Ishikawa (cell line): Measurements from ENCODE around the gene R3HDM2.

Source experiments
- CEBPB ChIP-seq: IDR thresholded peaks from 2 replicates; pipeline ENCODE4 v1.6.1; 2012
- CREB1 ChIP-seq: IDR thresholded peaks from 2 replicates; pipeline ENCODE4 v1.6.1; 2012; ENCODE audit warnings: low read depth
- EGR1 ChIP-seq: IDR thresholded peaks from 2 replicates; pipeline ENCODE4 v1.6.1; 2012
- EP300 ChIP-seq: IDR thresholded peaks from 2 replicates; pipeline ENCODE4 v1.6.1; 2012; ENCODE audit warnings: borderline replicate concordance
- FOXM1 ChIP-seq: IDR thresholded peaks from 2 replicates; pipeline ENCODE4 v1.6.1; 2012; ENCODE audit warnings: low read depth, borderline replicate concordance
- MAX ChIP-seq: IDR thresholded peaks from 2 replicates; pipeline ENCODE4 v1.6.1; 2012
- NFIC ChIP-seq: IDR thresholded peaks from 2 replicates; pipeline ENCODE4 v1.6.1; 2012
- RAD21 ChIP-seq: IDR thresholded peaks from 2 replicates; pipeline ENCODE4 v1.6.1; 2012; ENCODE audit warnings: low read depth
- REST ChIP-seq: IDR thresholded peaks from 2 replicates; pipeline ENCODE4 v1.6.1; 2012; ENCODE audit warnings: low read depth, mild to moderate bottlenecking
- TAF1 ChIP-seq: IDR thresholded peaks from 2 replicates; pipeline ENCODE4 v1.6.1; 2012; ENCODE audit warnings: low read depth, mild to moderate bottlenecking
- TCF12 ChIP-seq: IDR thresholded peaks from 2 replicates; pipeline ENCODE4 v1.6.1; 2012; ENCODE audit warnings: low read depth
- TEAD4 ChIP-seq: IDR thresholded peaks from 2 replicates; pipeline ENCODE4 v1.6.1; 2012
- USF1 ChIP-seq: IDR thresholded peaks from 2 replicates; pipeline ENCODE4 v1.6.1; 2012
- YY1 ChIP-seq: IDR thresholded peaks from 2 replicates; pipeline ENCODE4 v1.6.1; 2012; ENCODE audit warnings: low read depth
- ZBTB7A ChIP-seq: IDR thresholded peaks from 2 replicates; pipeline ENCODE4 v1.6.1; 2012; ENCODE audit warnings: low read depth

The R3HDM2 gene

DNA sequence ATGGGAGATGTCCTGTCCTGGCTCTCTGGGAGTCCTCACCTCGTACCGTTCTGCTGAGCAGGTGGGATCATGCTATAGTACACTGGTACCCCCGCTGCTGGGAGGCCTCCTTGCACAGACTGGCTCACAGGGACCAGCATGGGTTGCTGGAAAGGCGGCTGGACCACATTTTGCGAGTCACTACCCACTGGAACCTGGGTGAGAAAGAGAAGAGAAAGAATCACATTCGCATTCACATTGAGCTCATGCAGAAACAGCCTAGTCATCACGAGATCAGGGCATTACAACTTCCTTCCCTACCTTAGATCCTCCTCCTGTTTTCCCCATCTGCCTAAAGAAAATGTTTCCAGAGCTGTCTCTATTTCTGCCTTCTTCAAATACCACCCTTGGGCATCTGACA is 162.6 kb downstream of the R3HDM2 start:
- TF ChIP-seq FOXM1 (no peak), EGR1 (no peak), CREB1 (no peak), RAD21 (no peak), TEAD4 (no peak), NFIC (no peak), USF1 (no peak), ZBTB7A (no peak), TCF12 (no peak), TAF1 (no peak), MAX (no peak), EP300 (no peak), REST (no peak)

DNA sequence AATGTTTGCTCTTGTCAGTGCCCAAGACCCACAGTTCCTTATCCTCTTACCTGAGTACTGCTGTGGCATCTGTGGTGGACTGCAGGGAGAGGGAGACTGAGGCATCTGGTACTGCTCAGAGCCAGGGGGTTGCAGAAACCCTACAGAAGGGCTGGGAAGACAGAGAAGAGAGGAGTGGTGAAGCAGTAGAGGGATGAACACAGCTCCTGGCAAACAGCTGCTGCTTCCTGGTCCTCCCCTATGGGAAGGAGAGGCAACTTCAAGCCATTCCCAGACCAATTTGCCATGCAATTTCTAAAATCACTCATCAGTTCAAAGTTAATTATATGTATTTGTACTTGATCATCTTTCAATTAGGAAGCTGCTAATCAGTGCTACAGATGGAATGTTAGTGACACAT is 164.2 kb downstream of the R3HDM2 start:
- TF ChIP-seq CREB1 (no peak), USF1 (no peak), ZBTB7A (no peak), REST (no peak)

GRCh38 chr12:57263096-57263495 is 167.7 kb downstream of the R3HDM2 start:
- TF ChIP-seq EGR1, result no peak
- no peak for TF ChIP-seq ZBTB7A
- TF ChIP-seq REST, result no peak

- TF ChIP-seq TEAD4, result no peak
Measured at GRCh38 chr12:57262126-57262822, 168.6 kb downstream of the R3HDM2 start.

GRCh38 chr12:57261428-57261865 is 169.4 kb downstream of the R3HDM2 start:
- TF ChIP-seq CREB1 (no peak), TAF1 (no peak), FOXM1 (no peak), USF1 (no peak), CEBPB (no peak), RAD21 (no peak), ZBTB7A (no peak), YY1 (no peak), REST (no peak), EGR1 (no peak)
